MM.1S (cell line): Measurements from ENCODE around the gene GCLC.
A peak's percentile ranks its signal among the peaks of the same experiment; 100 is the strongest.

Source experiments
- DNase-seq: peaks from one replicate; pipeline ENCODE4 v3.0.0-alpha.2; 2015
- H2AFZ ChIP-seq: fragments of 300-600 bp; sonication (generic); 2 replicates; pipeline ENCODE4 v1.6.0; 2016; ENCODE audit warnings: antibody characterized with exemption, low read length
- H3F3A ChIP-seq: fragments of 300-600 bp; sonication (generic); 2 replicates; pipeline ENCODE4 v1.6.1; 2016; ENCODE audit warnings: mild to moderate bottlenecking, antibody characterized with exemption, low read length, moderate library complexity, mixed read lengths; ENCODE audit not compliant: insufficient read depth
- H3K27ac ChIP-seq: fragments of 300-600 bp; sonication (generic); 2 replicates; pipeline ENCODE4 v1.5.1; 2016; ENCODE audit warnings: mild to moderate bottlenecking, low read length
- H3K27me3 ChIP-seq: fragments of 300-600 bp; sonication (generic); replicated peaks from 2 replicates; pipeline ENCODE4 v1.6.0; 2016; ENCODE audit warnings: low read length; ENCODE audit not compliant: insufficient read depth
- H3K36me3 ChIP-seq: fragments of 300-600 bp; sonication (generic); replicated peaks from 2 replicates; pipeline ENCODE4 v1.6.1; 2016; ENCODE audit warnings: mild to moderate bottlenecking, low read length, mixed read lengths; ENCODE audit not compliant: insufficient read depth
- H3K4me1 ChIP-seq: fragments of 300-600 bp; sonication (generic); 2 replicates; pipeline ENCODE4 v1.6.1; 2016; ENCODE audit warnings: low read length, mixed read lengths
- H3K4me2 ChIP-seq: fragments of 300-600 bp; sonication (generic); 2 replicates; pipeline ENCODE4 v1.6.0; 2016; ENCODE audit warnings: low read depth, low read length
- H3K4me3 ChIP-seq: fragments of 300-600 bp; sonication (generic); 2 replicates; pipeline ENCODE4 v1.5.1; 2016; ENCODE audit warnings: low read length, mixed read lengths
- H3K79me2 ChIP-seq: fragments of 300-600 bp; sonication (generic); 2 replicates; pipeline ENCODE4 v1.6.1; 2016; ENCODE audit warnings: mixed run types, low read length, mixed read lengths
- H3K9ac ChIP-seq: fragments of 300-600 bp; sonication (generic); 2 replicates; pipeline ENCODE4 v1.6.1; 2016; ENCODE audit warnings: low read length, mixed read lengths
- H3K9me2 ChIP-seq: fragments of 300-600 bp; sonication (generic); replicated peaks from 2 replicates; pipeline ENCODE4 v1.6.1; 2016; ENCODE audit warnings: mild to moderate bottlenecking, low read length, mixed read lengths; ENCODE audit not compliant: insufficient read depth
- H3K9me3 ChIP-seq: fragments of 300-600 bp; sonication (generic); replicated peaks from 2 replicates; pipeline ENCODE4 v1.6.1; 2016; ENCODE audit warnings: mild to moderate bottlenecking, low read length, mixed read lengths; ENCODE audit not compliant: insufficient read depth
- H4K20me1 ChIP-seq: fragments of 300-600 bp; sonication (generic); 2 replicates; pipeline ENCODE4 v1.6.1; 2016; ENCODE audit warnings: mild to moderate bottlenecking, low read length, moderate library complexity, mixed read lengths; ENCODE audit not compliant: insufficient read depth
- EZH2 ChIP-seq: fragments of 300-600 bp; sonication (generic); optimal IDR thresholded peaks from 2 replicates; pipeline ENCODE3; 2017; ENCODE audit warnings: low read depth, mild to moderate bottlenecking, antibody characterized with exemption, low read length, mixed read lengths
- EZH2phosphoT487 ChIP-seq: fragments of 300-600 bp; sonication (generic); IDR thresholded peaks from 2 replicates; pipeline ENCODE4 v1.6.1; 2018; ENCODE audit warnings: antibody characterized with exemption, low read length
- TF ChIP-seq, protein P1 (sequence below): fragments of 300-600 bp; sonication (generic); IDR thresholded peaks from 2 replicates; pipeline ENCODE4 v1.5.1; 2016; ENCODE audit warnings: antibody characterized with exemption, low read length, mixed read lengths

GCLC gene

GRCh38 chr6:53486679-53487078 is 58.2 kb downstream of the GCLC start:
- TF ChIP-seq EZH2 (no peak), EZH2phosphoT487 (no peak)
- TF ChIP-seq, protein P1, sequence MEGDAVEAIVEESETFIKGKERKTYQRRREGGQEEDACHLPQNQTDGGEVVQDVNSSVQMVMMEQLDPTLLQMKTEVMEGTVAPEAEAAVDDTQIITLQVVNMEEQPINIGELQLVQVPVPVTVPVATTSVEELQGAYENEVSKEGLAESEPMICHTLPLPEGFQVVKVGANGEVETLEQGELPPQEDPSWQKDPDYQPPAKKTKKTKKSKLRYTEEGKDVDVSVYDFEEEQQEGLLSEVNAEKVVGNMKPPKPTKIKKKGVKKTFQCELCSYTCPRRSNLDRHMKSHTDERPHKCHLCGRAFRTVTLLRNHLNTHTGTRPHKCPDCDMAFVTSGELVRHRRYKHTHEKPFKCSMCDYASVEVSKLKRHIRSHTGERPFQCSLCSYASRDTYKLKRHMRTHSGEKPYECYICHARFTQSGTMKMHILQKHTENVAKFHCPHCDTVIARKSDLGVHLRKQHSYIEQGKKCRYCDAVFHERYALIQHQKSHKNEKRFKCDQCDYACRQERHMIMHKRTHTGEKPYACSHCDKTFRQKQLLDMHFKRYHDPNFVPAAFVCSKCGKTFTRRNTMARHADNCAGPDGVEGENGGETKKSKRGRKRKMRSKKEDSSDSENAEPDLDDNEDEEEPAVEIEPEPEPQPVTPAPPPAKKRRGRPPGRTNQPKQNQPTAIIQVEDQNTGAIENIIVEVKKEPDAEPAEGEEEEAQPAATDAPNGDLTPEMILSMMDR: no peak
- Histone ChIP-seq H3K9me2 (no peaks in the 10 kb centered on the region), H3K27ac (no peak overlapping the region), H3K4me3 (no peak overlapping the region), H3K79me2 (no peaks in the 10 kb centered on the region), H3K27me3 (no peaks in the 10 kb centered on the region), H3K9ac (no peak overlapping the region), H3K36me3 (no peaks in the 10 kb centered on the region), H3K4me2 (no peak overlapping the region), H3K9me3 (no peaks in the 10 kb centered on the region), H2AFZ (no peak overlapping the region), H3F3A (no peaks in the 10 kb centered on the region), H4K20me1 (no peaks in the 10 kb centered on the region), H3K4me1 (no peaks in the 10 kb centered on the region)
- no peak for DNase-seq

DNA sequence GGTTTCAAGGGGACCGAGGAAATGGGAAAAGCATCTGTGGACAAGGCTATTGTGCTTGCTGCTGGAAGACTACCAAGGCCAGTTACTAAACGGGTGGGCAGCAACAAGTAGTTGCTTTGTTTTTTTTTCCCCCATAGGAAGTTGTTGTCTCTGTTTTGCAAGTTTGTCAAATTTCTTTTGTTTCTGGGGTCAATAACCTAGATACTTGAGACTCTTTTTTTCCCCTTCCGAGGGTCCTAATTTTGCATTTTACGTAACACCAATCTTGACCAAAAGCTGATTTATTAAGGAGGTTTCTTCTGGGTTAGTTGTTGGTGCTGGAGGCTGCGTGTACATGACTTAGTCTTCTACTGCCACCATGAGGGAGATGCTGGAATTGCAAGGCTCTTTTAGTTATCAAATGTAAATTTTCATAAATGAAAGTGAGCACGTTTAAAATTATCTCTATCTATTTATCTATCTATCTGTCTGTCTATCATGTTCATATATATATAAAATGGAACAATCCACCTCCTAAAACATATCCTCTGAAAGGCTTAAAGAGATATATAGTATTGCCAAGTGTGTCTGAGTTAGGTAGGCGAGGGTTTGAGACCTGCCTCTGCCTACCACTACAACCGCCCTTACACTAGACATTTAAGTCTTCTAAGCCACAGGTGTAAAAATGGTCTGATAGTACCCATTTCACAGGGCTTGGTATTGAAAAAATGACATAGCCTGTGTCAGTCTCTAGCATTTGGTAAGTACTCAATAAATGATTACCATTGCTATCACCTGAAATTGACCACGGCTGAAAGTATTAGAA is 60.2 kb downstream of the GCLC start:
- no peaks in the 10 kb centered on the region for H3K9me3 ChIP-seq
- H3K27ac ChIP-seq: no peak overlapping the region
- H3K4me2 ChIP-seq: peak overlapping the region; percentile 32; the same call in 1 of the 2 replicates
- no peak overlapping the region for H3K4me3 ChIP-seq
- no peaks in the 10 kb centered on the region for H3K9me2 ChIP-seq
- no peaks in the 10 kb centered on the region for H3K4me1 ChIP-seq
- H3K79me2 ChIP-seq: no peaks in the 10 kb centered on the region
- H4K20me1 ChIP-seq: no peaks in the 10 kb centered on the region
- no peaks in the 10 kb centered on the region for H3F3A ChIP-seq
- H3K36me3 ChIP-seq: no peaks in the 10 kb centered on the region
- TF ChIP-seq, protein P1: peak; percentile 93
- TF ChIP-seq EZH2phosphoT487: no peak
- no peak overlapping the region for H3K9ac ChIP-seq
- DNase-seq: peak; percentile 76
- no peaks in the 10 kb centered on the region for H3K27me3 ChIP-seq
- peak overlapping the region; percentile 52 for H2AFZ ChIP-seq

- Histone ChIP-seq H3K27ac (no peak overlapping the region), H3F3A (no peaks in the 10 kb centered on the region), H3K79me2 (no peaks in the 10 kb centered on the region), H3K9me2 (no peaks in the 10 kb centered on the region), H3K9me3 (no peaks in the 10 kb centered on the region), H4K20me1 (no peaks in the 10 kb centered on the region), H3K27me3 (no peaks in the 10 kb centered on the region), H3K36me3 (no peaks in the 10 kb centered on the region), H3K9ac (no peak overlapping the region), H3K4me2 (no peak overlapping the region; the same call in 1 of the 2 replicates), H3K4me1 (no peaks in the 10 kb centered on the region), H2AFZ (0 out of 2 replicates have a peak overlapping the region, but pooled peaks have one; percentile 52), H3K4me3 (no peak overlapping the region)
- TF ChIP-seq EZH2 (no peak), EZH2phosphoT487 (no peak)
- TF ChIP-seq, protein P1: no peak
- peak; percentile 22 for DNase-seq
Measured at GRCh38 chr6:53483423-53484353, 61.2 kb downstream of the GCLC start.
